C4-2B (cell line): Measurements from ENCODE around the gene EIF1.
"Not testable (repeated sequence)": the region's sequence is repeated elsewhere in the genome, so short reads cannot be mapped to it uniquely, and the experiment has no call there.

Experiments used
- H3K27ac ChIP-seq: fragments of 450-650 bp; 2 replicates; pipeline ENCODE4 v1.5.1; 2017
- CTCF ChIP-seq: fragments of 450-650 bp; conservative IDR thresholded peaks from 2 replicates; pipeline ENCODE4 v1.5.1; 2017; ENCODE audit warnings: mild to moderate bottlenecking
- ZFX ChIP-seq: fragments of 450-650 bp; IDR thresholded peaks from 2 replicates; pipeline ENCODE4 v1.6.1; 2017

EIF1 gene

GRCh38 chr17:41692722-41693521 lies 4.2 kb downstream of the EIF1 start:
- H3K27ac ChIP-seq: no peak overlapping the region
- no peak for TF ChIP-seq ZFX

DNA sequence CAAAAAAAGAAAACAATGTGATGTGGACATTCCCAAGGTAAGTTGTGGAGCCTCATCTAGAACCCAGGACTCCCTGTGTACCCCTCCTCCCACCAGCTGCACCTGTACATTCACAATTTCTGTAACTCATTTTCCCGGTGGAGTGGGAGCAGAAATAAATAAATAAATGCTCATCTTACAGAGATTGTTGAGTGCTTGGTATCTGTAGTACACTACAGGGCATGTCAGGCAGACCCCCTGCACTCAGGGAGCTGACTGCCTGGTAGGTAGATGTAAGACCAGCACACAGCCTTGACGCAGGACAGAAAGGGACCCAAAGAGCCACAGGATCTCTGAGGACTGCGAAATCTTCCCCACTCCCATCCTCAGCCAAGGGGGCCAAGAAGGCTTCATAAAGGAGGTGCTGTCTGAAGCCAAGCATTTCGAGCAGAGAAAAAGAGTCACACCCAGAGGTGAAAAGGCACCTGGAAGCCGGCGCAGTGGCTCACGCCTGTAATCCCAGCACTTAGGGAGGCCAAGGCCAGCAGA lies 6.5 kb downstream of the EIF1 start:
- no peak for TF ChIP-seq ZFX
- TF ChIP-seq CTCF: no peak
- H3K27ac ChIP-seq: no peak overlapping the region

DNA sequence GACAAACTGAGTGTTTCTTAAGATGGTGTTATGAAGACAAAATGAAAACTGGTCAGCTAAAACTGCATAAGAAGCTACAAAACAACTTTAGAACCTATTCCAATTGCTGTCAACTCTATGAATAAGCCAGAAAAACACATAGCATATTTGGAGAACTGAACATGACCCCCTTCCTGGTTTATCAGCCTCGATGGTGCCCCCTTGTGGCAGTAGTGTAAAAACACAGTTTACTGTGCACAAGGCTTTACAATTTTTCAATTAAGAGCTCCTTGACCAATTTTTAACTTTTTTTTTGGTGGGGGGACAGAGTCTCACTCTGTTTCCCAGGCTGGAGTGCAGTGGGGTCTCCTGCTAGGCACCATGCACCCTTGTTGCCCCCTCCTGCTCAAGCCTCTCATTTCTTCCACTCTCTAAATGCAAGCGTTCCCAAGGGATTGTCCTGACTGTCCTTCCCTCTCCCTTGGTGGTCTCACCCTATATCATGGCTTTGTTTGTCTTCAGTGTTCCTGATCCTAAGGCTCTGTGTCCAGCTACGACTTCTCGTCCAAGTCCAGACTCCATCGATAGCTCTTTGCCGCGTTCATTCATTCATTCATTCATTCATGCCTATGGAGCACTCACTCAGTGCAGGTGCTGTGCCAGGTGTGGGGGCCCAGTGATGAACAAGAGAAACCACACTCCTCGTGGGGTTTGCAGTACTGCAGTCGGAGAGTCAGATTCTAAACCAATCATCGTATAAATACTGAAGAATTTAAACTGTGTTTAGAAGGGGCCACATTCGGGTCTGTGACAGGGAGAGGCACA lies 7.5 kb downstream of the EIF1 start:
- TF ChIP-seq ZFX: no peak
- TF ChIP-seq CTCF: peak; percentile 94
- no peak overlapping the region for H3K27ac ChIP-seq

GRCh38 chr17:41697122-41697962 lies 8.7 kb downstream of the EIF1 start:
- H3K27ac ChIP-seq: no peak overlapping the region
- TF ChIP-seq CTCF (no peak), ZFX (no peak)

DNA sequence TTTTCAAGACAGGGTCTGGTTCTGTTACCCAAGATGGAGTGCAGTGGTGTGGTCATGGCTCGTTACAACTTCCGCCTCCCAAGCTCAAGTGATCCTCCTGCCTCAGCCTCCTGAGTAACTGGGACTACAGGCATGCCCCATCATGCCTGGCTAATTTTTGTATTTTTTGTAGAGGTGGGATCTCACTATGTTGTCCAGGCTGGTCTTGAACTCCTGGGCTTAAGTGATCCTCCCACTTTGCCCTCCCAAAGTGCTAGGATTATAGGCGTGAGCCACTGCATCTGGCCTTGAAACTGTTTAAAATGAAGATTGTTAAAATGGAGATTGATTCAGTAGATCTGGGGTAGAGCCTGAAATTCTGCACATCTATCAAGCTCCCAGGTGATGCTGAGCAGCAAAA lies 12.2 kb downstream of the EIF1 start:
- not testable (repeated sequence) for H3K27ac ChIP-seq

DNA sequence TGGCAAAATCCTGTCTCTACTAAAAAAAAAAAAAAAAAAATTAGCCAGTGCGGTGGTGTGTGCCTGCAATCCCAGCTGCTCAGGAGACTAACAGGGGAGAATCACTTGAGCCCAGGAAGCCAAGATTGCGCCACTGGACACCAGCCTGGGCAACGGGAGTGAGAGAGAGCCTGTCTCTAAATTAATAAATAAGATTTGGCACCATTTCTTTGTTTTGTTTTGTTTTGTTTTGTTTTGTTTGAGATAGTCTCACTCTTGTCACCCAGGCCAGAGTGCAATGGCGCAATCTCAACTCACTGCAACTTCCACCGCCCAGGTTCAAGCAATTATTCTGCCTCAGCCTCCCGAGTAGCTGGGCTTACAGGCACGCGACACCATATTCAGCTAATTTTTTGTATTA lies 14.0 kb downstream of the EIF1 start:
- no peak overlapping the region for H3K27ac ChIP-seq
- TF ChIP-seq ZFX: no peak
- no peak for TF ChIP-seq CTCF

DNA sequence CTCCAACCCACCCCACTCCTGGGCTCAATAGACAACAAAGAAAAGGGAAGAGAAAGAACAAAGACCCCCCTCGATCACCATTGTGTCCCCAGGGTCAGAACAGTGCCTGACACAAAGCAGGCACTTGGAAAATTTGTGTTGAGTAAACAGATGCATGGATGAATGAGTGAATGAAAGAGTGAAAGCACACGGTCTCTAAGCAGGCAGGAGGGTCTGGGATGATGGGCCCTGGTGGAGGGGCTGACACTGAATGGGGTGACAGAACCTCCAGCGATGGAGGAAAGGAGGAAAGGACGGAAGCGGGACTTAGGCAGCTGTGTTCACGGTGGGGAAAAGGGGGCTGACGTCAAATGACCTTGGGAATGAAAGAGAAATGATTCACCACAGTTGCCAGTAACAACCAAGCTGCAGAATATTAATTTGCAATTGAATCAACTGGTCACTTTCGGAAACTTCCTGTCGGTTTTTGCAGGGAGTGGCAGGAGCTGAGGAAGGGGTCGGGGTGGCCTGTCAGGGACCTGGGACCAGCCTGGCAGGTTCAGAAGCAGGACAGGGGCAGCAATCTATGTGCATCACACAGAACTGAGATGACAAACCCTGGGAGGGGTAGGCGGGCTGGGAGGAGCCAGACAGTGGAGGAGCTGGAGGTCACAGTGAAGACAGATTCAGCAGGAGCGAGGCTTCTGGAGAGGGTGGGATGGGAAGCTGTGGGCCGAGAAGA lies 16.7 kb downstream of the EIF1 start:
- TF ChIP-seq ZFX (no peak), CTCF (no peak)
- H3K27ac ChIP-seq: no peak overlapping the region
